OCI-LY3 (cell line): ENCODE measurements around the gene WDR93.
A peak's percentile ranks its signal among the peaks of the same experiment; 100 is the strongest.
"Not testable (repeated sequence)": the region's sequence is repeated elsewhere in the genome, so short reads cannot be mapped to it uniquely, and the experiment has no call there.

Source experiments
- H2AFZ ChIP-seq: fragments of 200-600, 300-600 bp; shearing (Covaris generic); 2 replicates; pipeline ENCODE4 v1.6.0; 2014; ENCODE audit warnings: antibody characterized with exemption, low read depth, low read length
- H3K27ac ChIP-seq: fragments of 200-600, 300-600 bp; sonication (generic); 2 replicates; pipeline ENCODE4 v1.5.1; 2014; ENCODE audit warnings: mild to moderate bottlenecking, low read length, moderate library complexity, mixed read lengths
- H3K27me3 ChIP-seq: fragments of 200-600, 300-600 bp; sonication (generic); 2 replicates; pipeline ENCODE4 v1.6.1; 2014; ENCODE audit warnings: low read depth, low read length, mixed read lengths
- H3K36me3 ChIP-seq: fragments of 200-600, 300-600 bp; sonication (generic); replicated peaks from 2 replicates; pipeline ENCODE3; 2014; ENCODE audit warnings: low read depth, low read length, mixed read lengths
- H3K4me1 ChIP-seq: fragments of 300-600, 200-600 bp; sonication (generic); 2 replicates; pipeline ENCODE4 v1.6.1; 2014; ENCODE audit warnings: low read length, mixed read lengths
- H3K4me2 ChIP-seq: fragments of 200-600, 300-600 bp; sonication (generic); 2 replicates; pipeline ENCODE4 v1.6.1; 2014; ENCODE audit warnings: low read length, mixed read lengths
- H3K4me3 ChIP-seq: fragments of 300-600, 200-600 bp; sonication (generic); 2 replicates; pipeline ENCODE4 v1.5.1; 2014; ENCODE audit warnings: antibody characterized with exemption, mild to moderate bottlenecking, low read length, moderate library complexity
- H3K79me2 ChIP-seq: fragments of 300-600, 200-600 bp; shearing (Covaris generic); 2 replicates; pipeline ENCODE4 v1.6.1; 2014; ENCODE audit warnings: mild to moderate bottlenecking, low read length, mixed read lengths
- H3K9ac ChIP-seq: fragments of 300-600, 200-600 bp; shearing (Covaris generic); 2 replicates; pipeline ENCODE4 v1.6.0; 2014; ENCODE audit warnings: mild to moderate bottlenecking, low read length, moderate library complexity
- H3K9me3 ChIP-seq: fragments of 200-600, 300-600 bp; shearing (Covaris generic); 2 replicates; pipeline ENCODE4 v1.6.1; 2014; ENCODE audit warnings: low read length, mixed read lengths; ENCODE audit not compliant: insufficient read depth
- H4K20me1 ChIP-seq: fragments of 200-600, 300-600 bp; sonication (generic); 2 replicates; pipeline ENCODE4 v1.6.1; 2016; ENCODE audit warnings: low read length, mixed read lengths; ENCODE audit not compliant: insufficient read depth
- EZH2phosphoT487 ChIP-seq: fragments of 200-600 bp; shearing (Covaris generic); IDR thresholded peaks from 2 replicates; pipeline ENCODE4 v1.6.1; 2018; ENCODE audit warnings: antibody characterized with exemption, mixed run types, low read depth
- TF ChIP-seq, protein P1 (sequence below): fragments of 200-600, 300-600 bp; sonication (generic); IDR thresholded peaks from 2 replicates; pipeline ENCODE4 v1.5.1; 2014; ENCODE audit warnings: antibody characterized with exemption, low read length, low read depth

The WDR93 gene

DNA sequence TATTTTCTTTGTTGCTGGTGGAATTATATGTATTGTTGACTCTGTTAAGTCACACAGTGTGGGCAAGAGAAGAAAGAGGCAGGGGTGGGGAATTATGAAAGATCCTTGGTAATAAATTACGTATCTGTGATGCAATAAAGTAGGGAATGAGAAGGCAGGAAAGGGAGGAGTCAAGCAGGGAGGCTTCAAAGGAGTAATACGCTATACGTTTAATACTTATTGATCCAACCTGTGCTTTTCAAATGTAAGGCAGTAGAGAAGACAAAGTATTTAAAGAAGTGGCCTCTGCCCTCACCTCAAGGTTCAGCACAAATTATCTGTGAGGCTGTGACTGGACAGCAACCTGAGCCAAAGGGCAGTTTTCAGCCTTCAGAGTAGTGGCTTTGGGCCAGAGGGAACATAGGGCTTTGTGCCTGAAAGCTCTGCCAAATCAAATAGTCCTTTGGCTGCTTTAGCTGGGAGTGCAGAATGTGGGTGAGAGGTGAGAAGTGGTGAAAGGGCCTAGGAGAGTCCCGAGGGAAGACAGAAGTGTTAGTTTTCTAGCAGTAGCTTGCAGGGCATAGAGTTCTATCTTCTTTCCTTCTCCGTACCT, 10.2 kb upstream of the WDR93 start:
- Histone ChIP-seq H3K36me3 (no peaks in the 10 kb centered on the region), H3K27ac (no peak overlapping the region), H3K9me3 (no peaks in the 10 kb centered on the region), H3K27me3 (no peaks in the 10 kb centered on the region), H3K4me1 (no peaks in the 10 kb centered on the region), H3K9ac (no peak overlapping the region), H3K79me2 (no peaks in the 10 kb centered on the region), H2AFZ (no peak overlapping the region), H3K4me3 (no peak overlapping the region), H3K4me2 (no peak overlapping the region), H4K20me1 (no peaks in the 10 kb centered on the region)
- TF ChIP-seq, protein P1, sequence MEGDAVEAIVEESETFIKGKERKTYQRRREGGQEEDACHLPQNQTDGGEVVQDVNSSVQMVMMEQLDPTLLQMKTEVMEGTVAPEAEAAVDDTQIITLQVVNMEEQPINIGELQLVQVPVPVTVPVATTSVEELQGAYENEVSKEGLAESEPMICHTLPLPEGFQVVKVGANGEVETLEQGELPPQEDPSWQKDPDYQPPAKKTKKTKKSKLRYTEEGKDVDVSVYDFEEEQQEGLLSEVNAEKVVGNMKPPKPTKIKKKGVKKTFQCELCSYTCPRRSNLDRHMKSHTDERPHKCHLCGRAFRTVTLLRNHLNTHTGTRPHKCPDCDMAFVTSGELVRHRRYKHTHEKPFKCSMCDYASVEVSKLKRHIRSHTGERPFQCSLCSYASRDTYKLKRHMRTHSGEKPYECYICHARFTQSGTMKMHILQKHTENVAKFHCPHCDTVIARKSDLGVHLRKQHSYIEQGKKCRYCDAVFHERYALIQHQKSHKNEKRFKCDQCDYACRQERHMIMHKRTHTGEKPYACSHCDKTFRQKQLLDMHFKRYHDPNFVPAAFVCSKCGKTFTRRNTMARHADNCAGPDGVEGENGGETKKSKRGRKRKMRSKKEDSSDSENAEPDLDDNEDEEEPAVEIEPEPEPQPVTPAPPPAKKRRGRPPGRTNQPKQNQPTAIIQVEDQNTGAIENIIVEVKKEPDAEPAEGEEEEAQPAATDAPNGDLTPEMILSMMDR, result no peak
- TF ChIP-seq EZH2phosphoT487, result no peak

DNA sequence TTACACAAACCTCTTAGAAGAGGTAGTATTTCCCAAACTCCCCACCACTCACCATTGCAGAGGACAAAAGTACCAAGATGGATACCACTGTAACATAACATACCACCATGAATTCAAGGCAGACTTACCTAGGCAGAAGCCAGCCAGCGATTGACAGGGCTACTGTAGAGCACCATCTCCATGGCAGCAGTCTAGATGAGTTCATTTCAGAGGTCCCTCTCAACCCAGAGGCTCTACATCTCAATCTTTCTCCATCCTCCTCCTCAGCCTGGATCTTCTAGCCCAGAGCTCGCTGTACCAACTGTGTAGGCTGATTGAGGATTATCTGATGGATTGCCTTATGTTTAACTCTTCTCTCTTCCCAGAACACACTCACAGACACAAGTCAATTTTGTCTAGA, 9.5 kb upstream of the WDR93 start:
- H3K4me3 ChIP-seq, result no peak overlapping the region
- no peak overlapping the region for H2AFZ ChIP-seq
- no peaks in the 10 kb centered on the region for H4K20me1 ChIP-seq
- H3K4me1 ChIP-seq, result no peaks in the 10 kb centered on the region
- H3K36me3 ChIP-seq, result no peaks in the 10 kb centered on the region
- H3K27me3 ChIP-seq, result no peaks in the 10 kb centered on the region
- H3K4me2 ChIP-seq, result no peak overlapping the region
- no peak for TF ChIP-seq EZH2phosphoT487
- TF ChIP-seq, protein P1, result no peak
- H3K27ac ChIP-seq, result no peak overlapping the region
- H3K79me2 ChIP-seq, result no peaks in the 10 kb centered on the region
- H3K9me3 ChIP-seq, result no peaks in the 10 kb centered on the region
- no peak overlapping the region for H3K9ac ChIP-seq

DNA sequence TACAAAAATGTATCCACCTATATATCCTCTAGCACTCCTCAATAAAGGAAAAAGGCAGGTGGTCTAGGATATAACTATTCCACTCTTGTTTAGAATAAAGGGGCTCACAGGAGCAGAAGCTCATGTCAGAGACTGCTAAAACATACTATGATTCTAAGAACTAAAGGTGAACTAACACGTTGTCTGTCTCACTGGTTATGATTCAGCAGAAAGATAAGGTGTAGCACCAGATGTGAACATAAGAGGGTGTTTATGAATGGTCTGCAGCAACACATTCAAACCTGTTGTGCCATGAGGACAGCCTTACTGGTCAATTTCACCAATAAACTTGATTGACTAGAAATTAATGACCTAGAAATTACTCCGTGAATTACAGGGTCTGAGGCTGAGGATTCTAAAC, 4.6 kb upstream of the WDR93 start:
- Histone ChIP-seq H4K20me1 (no peaks in the 10 kb centered on the region), H3K4me3 (no peak overlapping the region)

DNA sequence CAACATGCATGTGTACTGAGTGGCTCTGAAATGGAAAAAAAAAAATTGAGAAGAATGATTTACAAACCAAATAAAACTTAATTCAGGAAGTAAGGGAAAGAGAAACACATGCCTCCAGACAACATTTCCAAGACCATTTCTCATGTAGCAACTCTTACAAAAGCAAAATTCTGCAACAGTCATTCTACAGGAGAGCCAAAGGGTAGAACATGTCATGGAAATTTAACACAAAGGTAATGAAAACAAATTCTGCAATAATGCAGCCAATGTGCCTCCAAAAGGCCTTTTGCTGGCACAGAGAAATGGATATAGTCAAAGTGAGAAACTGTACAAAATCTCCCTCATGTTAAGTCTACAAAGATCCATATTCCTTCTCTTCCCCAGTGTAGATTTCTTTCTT, 4.1 kb upstream of the WDR93 start:
- no peak overlapping the region for H3K4me3 ChIP-seq
- H4K20me1 ChIP-seq, result no peaks in the 10 kb centered on the region
- no peak overlapping the region for H3K27ac ChIP-seq
- no peak overlapping the region for H3K9ac ChIP-seq
- H3K79me2 ChIP-seq, result no peaks in the 10 kb centered on the region
- no peaks in the 10 kb centered on the region for H3K9me3 ChIP-seq
- no peaks in the 10 kb centered on the region for H3K36me3 ChIP-seq
- no peaks in the 10 kb centered on the region for H3K27me3 ChIP-seq
- no peak overlapping the region for H2AFZ ChIP-seq
- TF ChIP-seq, protein P1, result no peak
- no peak for TF ChIP-seq EZH2phosphoT487
- H3K4me2 ChIP-seq, result no peak overlapping the region
- H3K4me1 ChIP-seq, result 0 out of 2 replicates have a peak, but pooled peaks cover 6% of the 10 kb centered on the region

More for the DNA sequence above, 4.6 kb upstream of the WDR93 start:
- Histone ChIP-seq H3K9me3 (no peaks in the 10 kb centered on the region), H3K27me3 (no peaks in the 10 kb centered on the region), H3K9ac (no peak overlapping the region), H3K27ac (no peak overlapping the region), H3K4me1 (0 out of 2 replicates have a peak, but pooled peaks cover 3% of the 10 kb centered on the region), H3K36me3 (no peaks in the 10 kb centered on the region), H2AFZ (no peak overlapping the region), H3K79me2 (no peaks in the 10 kb centered on the region), H3K4me2 (no peak overlapping the region)
- TF ChIP-seq, protein P1, result no peak
- TF ChIP-seq EZH2phosphoT487, result no peak

DNA sequence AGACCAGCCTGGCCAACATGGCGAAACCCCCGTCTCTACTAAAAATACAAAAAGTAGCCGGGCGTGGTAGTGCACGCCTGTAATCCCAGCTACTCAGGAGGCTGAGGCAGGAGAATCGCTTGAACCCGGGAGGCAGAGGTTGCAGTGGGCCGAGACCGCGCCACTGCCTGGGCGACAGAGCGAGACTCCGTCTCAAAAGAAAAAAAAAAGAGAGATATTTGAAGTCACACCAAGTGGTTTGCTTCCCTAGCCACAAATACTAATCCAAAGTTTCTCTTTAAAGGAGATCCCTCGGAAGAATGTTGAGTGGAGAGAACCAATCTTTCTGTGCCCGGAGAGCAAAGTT, 708 bp upstream of the WDR93 start:
- H3K27ac ChIP-seq, H3K9me3 ChIP-seq, H3K36me3 ChIP-seq, H3K27me3 ChIP-seq, H4K20me1 ChIP-seq, H3K79me2 ChIP-seq: not testable (repeated sequence)
- Histone ChIP-seq H3K4me3 (peak overlapping the region; percentile 91), H3K4me2 (peak overlapping the region; percentile 95), H3K9ac (peak overlapping the region; percentile 59), H2AFZ (peak overlapping the region; percentile 99), H3K4me1 (peaks cover 16% of the 10 kb centered on the region; the same call in 1 of the 2 replicates)
